Tibial nerve (tissue), 4 donors: ENCODE data around the gene GDPD5.

ENCODE experiments used
- CTCF ChIP-seq, 5 experiments: fragments of 200-600 bp in 3 of 5; fragments of 450-650 bp in 2 of 5; sonication (generic) in 3 of 5; IDR thresholded peaks; one replicate each; pipeline ENCODE4 v1.5.1; 2016 to 2019; ENCODE audit warnings: antibody characterized with exemption in 5 of 5, mild to moderate bottlenecking in 3 of 5, moderate library complexity in 2 of 5
- EP300 ChIP-seq, 2 donors: sonication (generic); formaldehyde crosslinking; IDR thresholded peaks; one replicate each; pipeline ENCODE4 v1.6.1; 2017; ENCODE audit warnings: antibody characterized with exemption in 2 of 2, mild to moderate bottlenecking in 1 of 2
- POLR2A ChIP-seq, 2 donors: fragments of 450-650 bp; IDR thresholded peaks; one replicate each; pipeline ENCODE4 v1.6.1; 2017; ENCODE audit warnings: antibody characterized with exemption in 2 of 2, mild to moderate bottlenecking in 2 of 2, moderate library complexity in 2 of 2

DNA sequence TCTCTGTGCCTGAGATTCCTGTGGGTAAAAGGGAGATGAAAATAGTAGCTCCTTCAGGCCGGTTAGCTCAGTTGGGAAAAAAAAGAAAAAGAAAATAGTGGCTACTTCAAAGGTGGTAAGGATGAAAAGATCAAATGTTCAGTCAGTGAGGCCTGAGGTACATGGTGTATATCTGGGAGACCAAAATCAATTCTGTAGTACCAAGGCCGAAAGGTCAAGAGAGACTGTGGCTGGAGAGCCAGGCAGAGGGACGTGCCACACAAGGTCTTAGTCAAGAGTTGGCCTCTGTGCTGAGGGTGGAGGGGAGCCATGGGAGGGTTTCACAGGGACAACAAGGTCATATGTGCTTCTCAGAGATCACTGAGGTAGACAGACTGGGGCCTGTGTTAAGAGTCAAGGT lies 4.8 kb upstream of the GDPD5 start:
- TF ChIP-seq CTCF (IDR thresholded peaks at IDR 0.05) (no peak), EP300 (IDR thresholded peaks at IDR 0.05) (no peak), POLR2A (IDR thresholded peaks at IDR 0.05) (no peak)
